Measurements from ENCODE around the gene HNRNPUL1.

GRCh38 chr19:41264581-41265394 is 616 bp downstream of the HNRNPUL1 start:
- TF ChIP-seq PKNOX1 (IDR thresholded peaks at IDR 0.05) (no peak), FOXM1 (IDR thresholded peaks at IDR 0.05; ENCODE audit: borderline replicate concordance) (no peak), FOXA1 (IDR thresholded peaks at IDR 0.05) (no peak), SP1 (IDR thresholded peaks at IDR 0.05) (no peak), ELF4 (IDR thresholded peaks at IDR 0.05) (no peak), BHLHE40 (IDR thresholded peaks at IDR 0.05; ENCODE audit: borderline replicate concordance) (no peak), SUZ12 (IDR thresholded peaks at IDR 0.05) (no peak), TARDBP (IDR thresholded peaks at IDR 0.05) (no peak), FOXK2 (IDR thresholded peaks at IDR 0.05) (no peak), CTBP1 (IDR thresholded peaks at IDR 0.05; ENCODE audit: borderline replicate concordance) (no peak), ZNF384 (IDR thresholded peaks at IDR 0.05) (no peak), NFRKB (IDR thresholded peaks at IDR 0.05) (no peak), L3MBTL2 (conservative IDR thresholded peaks at IDR 0.05) (no peak), HDGF (IDR thresholded peaks at IDR 0.05; ENCODE audit: borderline replicate concordance) (no peak)

All from HEK293T (cell line).